ENCODE measurements around the gene ZNF417. TPM values are rescaled to one million over a fixed set of nuclear protein-coding genes. Genes with fewer than 3 reads are reported as not detected.
"Not testable (repeated sequence)": the region's sequence is repeated elsewhere in the genome, so short reads cannot be mapped to it uniquely, and the experiment has no call there.

The ZNF417 gene
- total RNA-seq, 2 donors from 2014 or later, result 13.7 to 16.8 TPM

GRCh38 chr19:57903618-57904184, 12.7 kb downstream of the ZNF417 start:
- ATAC-seq, result no peak
- H3K36me3 Mint-ChIP-seq, result peaks cover 38 to 70% of the 10 kb centered on the region in 2 donors
- H3K9me3 Mint-ChIP-seq, result peaks cover 29 to 30% of the 10 kb centered on the region in 2 donors
- no peak for DNase-seq (ENCODE audit: low spot score in 2 of 2)
- H3K27ac Mint-ChIP-seq, result peak overlapping the region in 1 of 2 donors; percentile 35

GRCh38 chr19:57900311-57900710, 16.1 kb downstream of the ZNF417 start:
- no peak for DNase-seq (ENCODE audit: low spot score in 2 of 2)
- Mint-ChIP-seq H3K9me3 (peaks cover 22 to 40% of the 10 kb centered on the region in 2 donors), H3K27ac (no peak overlapping the region), H3K36me3 (peaks cover 29 to 72% of the 10 kb centered on the region in 2 donors)
- no peak for ATAC-seq

- not testable (repeated sequence) for DNase-seq (ENCODE audit: low spot score in 2 of 2); ATAC-seq; H3K27ac Mint-ChIP-seq
- Mint-ChIP-seq H3K9me3 (peaks cover 21 to 38% of the 10 kb centered on the region in 2 donors), H3K36me3 (peaks cover 36 to 61% of the 10 kb centered on the region in 2 donors)
Observed at GRCh38 chr19:57890706-57891105, 25.7 kb downstream of the ZNF417 start.

GRCh38 chr19:57888560-57889231, 27.7 kb downstream of the ZNF417 start, which contains the start of gene ZNF814:
TSS of gene ZNF814 (minus strand) at chr19:57889037. CDS start at chr19:57888802, 235 bp downstream.
- Mint-ChIP-seq H3K27ac (peak within 1 kb of the TSS; percentile 97 to 99), H3K36me3 (peaks cover 46 to 78% of the 10 kb centered on the region in 2 donors), H3K9me3 (peaks cover 21 to 35% of the 10 kb centered on the region in 2 donors)
- DNase-seq (ENCODE audit: low spot score in 2 of 2), result peak; percentile 78
- ATAC-seq, result peak; percentile 94 to 97

GRCh38 chr19:57888107-57888559, 28.3 kb downstream of the ZNF417 start:
- Mint-ChIP-seq H3K9me3 (peaks cover 21 to 35% of the 10 kb centered on the region in 2 donors), H3K27ac (peak overlapping the region; percentile 97 to 99), H3K36me3 (peaks cover 51 to 83% of the 10 kb centered on the region in 2 donors)
- no peak for DNase-seq (ENCODE audit: low spot score in 2 of 2)
- no peak for ATAC-seq

DNA sequence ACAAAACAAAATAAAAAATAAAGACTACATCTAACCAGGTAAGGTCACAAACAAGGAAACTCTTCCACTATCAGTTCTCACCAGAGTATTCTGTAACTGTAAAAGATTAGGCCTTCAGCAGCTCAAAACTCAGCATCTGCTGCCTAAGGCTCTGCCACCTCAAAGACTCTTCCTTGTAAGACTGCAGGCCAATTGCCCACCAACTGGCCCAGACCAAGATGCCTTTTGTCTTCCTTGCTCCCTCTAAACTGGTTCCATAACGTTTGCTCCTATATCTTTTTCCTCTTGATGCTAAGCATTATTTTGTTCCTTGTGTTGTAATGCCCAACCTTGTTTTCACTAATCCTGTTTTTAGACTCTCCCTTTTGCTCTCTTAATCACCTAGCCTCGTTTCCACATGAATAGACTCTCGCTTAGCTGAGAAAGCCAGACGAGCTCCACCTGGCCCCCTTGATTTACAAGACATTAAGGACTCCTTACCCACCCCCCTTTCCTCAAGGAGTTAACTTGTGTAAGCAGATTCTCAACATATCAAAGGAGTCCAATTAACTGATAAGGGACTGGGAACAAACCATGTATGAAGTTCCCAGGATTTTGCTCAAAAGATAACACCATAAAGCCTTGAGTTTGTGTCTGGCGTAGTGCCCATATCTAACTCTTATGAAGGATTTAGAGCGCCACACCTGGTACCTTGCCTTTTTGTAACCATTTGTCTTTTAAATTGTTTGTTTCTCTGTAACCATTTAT, 29.0 kb downstream of the ZNF417 start:
- peaks cover 21 to 35% of the 10 kb centered on the region in 2 donors for H3K9me3 Mint-ChIP-seq
- DNase-seq (ENCODE audit: low spot score in 2 of 2), result no peak
- H3K36me3 Mint-ChIP-seq, result peaks cover 59 to 88% of the 10 kb centered on the region in 2 donors
- ATAC-seq, result no peak
- peak overlapping the region in 1 of 2 donors; percentile 99 for H3K27ac Mint-ChIP-seq

GRCh38 chr19:57886046-57886445, 30.3 kb downstream of the ZNF417 start:
- H3K9me3 Mint-ChIP-seq, result peaks cover 21 to 30% of the 10 kb centered on the region in 2 donors
- ATAC-seq (no peak), DNase-seq (ENCODE audit: low spot score in 2 of 2) (no peak)
- H3K27ac Mint-ChIP-seq, result no peak overlapping the region
- H3K36me3 Mint-ChIP-seq, result peaks cover 59 to 81% of the 10 kb centered on the region in 2 donors

DNA sequence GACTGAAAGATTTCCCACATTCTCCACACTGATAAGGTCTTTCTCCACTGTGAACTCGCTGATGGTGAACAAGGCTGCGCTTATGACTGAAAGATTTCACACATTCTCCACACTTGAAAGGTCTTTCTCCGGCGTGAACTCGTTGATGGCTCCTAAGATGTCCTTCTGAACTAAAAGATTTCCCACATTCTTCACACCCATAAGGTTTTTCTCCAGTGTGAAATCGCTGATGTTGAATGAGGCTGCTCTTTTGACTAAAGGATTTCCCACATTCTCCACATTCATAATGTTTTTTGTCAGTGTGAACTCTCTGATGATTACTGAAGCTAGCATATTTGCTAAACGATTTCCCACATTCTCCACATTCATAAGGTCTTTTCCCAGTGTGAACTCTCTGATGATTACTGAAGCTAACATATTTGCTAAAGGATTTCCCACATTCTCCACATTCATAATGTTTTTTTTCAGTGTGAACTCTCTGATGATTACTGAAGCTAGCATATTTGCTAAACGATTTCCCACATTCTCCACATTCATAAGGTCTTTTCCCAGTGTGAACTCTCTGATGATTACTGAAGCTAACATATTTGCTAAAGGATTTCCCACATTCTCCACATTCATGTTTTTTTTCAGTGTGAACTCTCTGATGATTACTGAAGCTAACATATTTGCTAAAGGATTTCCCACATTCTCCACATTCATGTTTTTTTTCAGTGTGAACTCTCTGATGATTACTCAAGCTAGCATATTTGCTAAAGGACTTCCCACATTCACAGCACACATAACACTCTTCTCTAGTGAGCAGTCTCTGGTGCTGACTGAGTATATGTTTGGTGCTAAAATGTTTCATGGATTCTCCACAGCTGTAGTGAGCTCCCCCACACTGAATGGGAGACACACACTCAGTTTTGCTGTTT, 42.3 kb downstream of the ZNF417 start:
- H3K27ac Mint-ChIP-seq; ATAC-seq; DNase-seq (ENCODE audit: low spot score in 2 of 2): not testable (repeated sequence)
- Mint-ChIP-seq H3K36me3 (peaks cover 86 to 93% of the 10 kb centered on the region in 2 donors), H3K9me3 (peaks cover 37 to 48% of the 10 kb centered on the region in 2 donors)

DNA sequence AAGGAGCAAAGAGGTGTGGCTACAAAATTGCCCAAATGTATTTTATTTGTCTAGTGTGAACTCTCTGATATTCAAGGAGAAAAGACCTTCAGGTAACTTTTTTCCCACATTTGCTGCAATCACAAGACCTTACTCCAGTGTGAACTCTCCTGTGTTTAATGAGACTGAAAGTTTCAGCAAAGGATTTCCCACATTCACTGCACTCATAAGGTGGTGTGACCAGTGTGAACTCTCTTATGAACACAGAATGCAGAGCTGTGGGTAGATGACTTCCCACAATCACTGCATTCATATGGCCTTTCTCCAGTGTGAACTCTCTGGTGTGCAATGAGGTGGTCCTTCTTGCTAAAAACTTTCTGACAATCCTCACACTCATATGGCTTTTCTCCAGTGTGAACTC, 43.9 kb downstream of the ZNF417 start:
- peaks cover 34 to 48% of the 10 kb centered on the region in 2 donors for H3K9me3 Mint-ChIP-seq
- H3K27ac Mint-ChIP-seq, result no peak overlapping the region
- H3K36me3 Mint-ChIP-seq, result peaks cover 78 to 93% of the 10 kb centered on the region in 2 donors
- DNase-seq (ENCODE audit: low spot score in 2 of 2), result no peak
- no peak for ATAC-seq

GRCh38 chr19:57870225-57870624, 46.2 kb downstream of the ZNF417 start:
- DNase-seq (ENCODE audit: low spot score in 2 of 2) (no peak), ATAC-seq (no peak)
- Mint-ChIP-seq H3K9me3 (peaks cover 22 to 35% of the 10 kb centered on the region in 2 donors), H3K27ac (no peak overlapping the region), H3K36me3 (peaks cover 59 to 92% of the 10 kb centered on the region in 2 donors)

- not testable (repeated sequence) for ATAC-seq
Observed at GRCh38 chr19:57869655-57870054, 46.7 kb downstream of the ZNF417 start.

GRCh38 chr19:57867868-57868492, 48.4 kb downstream of the ZNF417 start:
- H3K27ac Mint-ChIP-seq, result no peak overlapping the region
- DNase-seq (ENCODE audit: low spot score in 2 of 2) (no peak), ATAC-seq (no peak)
- peaks cover 55 to 91% of the 10 kb centered on the region in 2 donors for H3K36me3 Mint-ChIP-seq
- H3K9me3 Mint-ChIP-seq, result peaks cover 12 to 24% of the 10 kb centered on the region in 2 donors

More at GRCh38 chr19:57869655-57870054, 46.7 kb downstream of the ZNF417 start:
- H3K27ac Mint-ChIP-seq; DNase-seq (ENCODE audit: low spot score in 2 of 2): not testable (repeated sequence)
- Mint-ChIP-seq H3K9me3 (peaks cover 25 to 37% of the 10 kb centered on the region in 2 donors), H3K36me3 (peaks cover 59 to 93% of the 10 kb centered on the region in 2 donors)
